Fibroblast of pulmonary artery (primary cell): ENCODE results near the gene DNER.

Experiments used
- DNase-seq: peaks from one replicate; pipeline ENCODE4 v3.0.0-alpha.2; 2010; ENCODE audit warnings: low read depth
- H3K4me3 ChIP-seq: replicated peaks from 2 replicates; pipeline ENCODE4 v1.5.1; 2011; ENCODE audit warnings: low read depth, mild to moderate bottlenecking, control low read depth, low read length, moderate library complexity
- TF ChIP-seq, protein P1 (sequence below): IDR thresholded peaks from 2 replicates; pipeline ENCODE4 v1.5.1; 2011; ENCODE audit warnings: mild to moderate bottlenecking, control low read depth, low read length, inconsistent platforms; ENCODE audit errors: missing control alignments

DNER gene

DNA sequence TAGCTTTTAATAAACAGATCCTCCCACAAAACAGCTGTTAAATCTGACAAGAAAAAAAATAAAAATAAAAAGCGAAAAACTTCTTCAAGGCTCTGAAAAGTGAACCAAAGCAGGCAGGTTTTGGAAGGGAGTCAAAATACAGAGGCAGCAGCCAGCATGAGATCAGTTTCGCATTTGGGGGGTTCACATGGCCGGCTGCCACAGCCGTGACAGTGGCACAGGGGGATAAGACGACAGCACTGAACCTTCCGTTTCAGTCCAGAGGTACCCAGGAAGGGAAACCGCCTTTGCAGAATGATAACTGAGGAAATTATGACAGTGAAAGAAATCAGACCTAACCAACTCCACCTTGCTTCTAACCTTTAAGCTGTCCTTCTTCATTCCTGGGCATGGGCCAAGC, 246.6 kb downstream of the DNER start:
- DNase-seq, result no peak
- TF ChIP-seq, protein P1, sequence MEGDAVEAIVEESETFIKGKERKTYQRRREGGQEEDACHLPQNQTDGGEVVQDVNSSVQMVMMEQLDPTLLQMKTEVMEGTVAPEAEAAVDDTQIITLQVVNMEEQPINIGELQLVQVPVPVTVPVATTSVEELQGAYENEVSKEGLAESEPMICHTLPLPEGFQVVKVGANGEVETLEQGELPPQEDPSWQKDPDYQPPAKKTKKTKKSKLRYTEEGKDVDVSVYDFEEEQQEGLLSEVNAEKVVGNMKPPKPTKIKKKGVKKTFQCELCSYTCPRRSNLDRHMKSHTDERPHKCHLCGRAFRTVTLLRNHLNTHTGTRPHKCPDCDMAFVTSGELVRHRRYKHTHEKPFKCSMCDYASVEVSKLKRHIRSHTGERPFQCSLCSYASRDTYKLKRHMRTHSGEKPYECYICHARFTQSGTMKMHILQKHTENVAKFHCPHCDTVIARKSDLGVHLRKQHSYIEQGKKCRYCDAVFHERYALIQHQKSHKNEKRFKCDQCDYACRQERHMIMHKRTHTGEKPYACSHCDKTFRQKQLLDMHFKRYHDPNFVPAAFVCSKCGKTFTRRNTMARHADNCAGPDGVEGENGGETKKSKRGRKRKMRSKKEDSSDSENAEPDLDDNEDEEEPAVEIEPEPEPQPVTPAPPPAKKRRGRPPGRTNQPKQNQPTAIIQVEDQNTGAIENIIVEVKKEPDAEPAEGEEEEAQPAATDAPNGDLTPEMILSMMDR, result no peak
- no peak overlapping the region for H3K4me3 ChIP-seq

DNA sequence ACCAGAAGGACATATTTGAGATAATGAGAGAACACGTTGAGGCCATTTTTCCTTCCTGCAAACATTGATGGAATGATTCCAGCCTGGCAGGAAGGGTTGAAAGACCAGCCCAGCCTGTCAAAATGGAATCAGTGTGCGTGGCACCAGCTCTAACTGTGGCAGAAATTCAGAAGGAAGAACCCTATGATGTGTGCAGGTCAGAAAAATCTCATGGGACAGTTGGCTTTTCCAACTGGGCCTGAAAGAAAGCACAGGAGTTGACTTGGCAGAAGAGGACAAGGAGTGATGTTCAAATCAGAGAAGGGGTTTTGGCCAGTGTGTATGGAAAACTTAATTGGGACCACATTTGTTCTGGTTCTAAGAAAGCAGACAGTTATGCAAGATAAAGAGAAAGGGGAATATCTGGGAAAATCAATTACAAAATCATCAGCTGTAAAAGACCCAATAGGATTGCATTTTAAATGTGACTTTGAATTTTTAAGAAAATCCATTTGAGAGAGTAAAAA, 250.5 kb downstream of the DNER start:
- no peak overlapping the region for H3K4me3 ChIP-seq
- no peak for DNase-seq
- TF ChIP-seq, protein P1, result no peak

DNA sequence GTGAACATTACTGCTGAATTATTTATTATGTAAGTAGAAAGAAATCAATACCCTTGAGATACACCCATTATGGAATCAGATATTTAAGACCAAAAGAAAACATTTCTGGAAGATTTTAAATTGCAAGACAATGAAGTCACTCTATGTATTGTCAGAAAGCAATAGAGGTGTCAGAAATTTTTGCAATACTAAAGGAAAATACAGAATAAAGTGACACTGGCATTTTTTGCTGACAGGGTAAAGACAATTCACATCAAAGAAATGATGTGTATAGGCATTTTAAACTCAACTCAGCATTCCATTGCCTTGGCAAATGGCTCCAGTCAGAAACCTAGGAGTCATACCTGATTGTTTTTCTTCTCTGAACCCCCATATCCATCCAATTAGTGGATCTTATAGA, 252.2 kb downstream of the DNER start:
- TF ChIP-seq, protein P1, result no peak
- H3K4me3 ChIP-seq, result no peak overlapping the region
- DNase-seq, result no peak

DNA sequence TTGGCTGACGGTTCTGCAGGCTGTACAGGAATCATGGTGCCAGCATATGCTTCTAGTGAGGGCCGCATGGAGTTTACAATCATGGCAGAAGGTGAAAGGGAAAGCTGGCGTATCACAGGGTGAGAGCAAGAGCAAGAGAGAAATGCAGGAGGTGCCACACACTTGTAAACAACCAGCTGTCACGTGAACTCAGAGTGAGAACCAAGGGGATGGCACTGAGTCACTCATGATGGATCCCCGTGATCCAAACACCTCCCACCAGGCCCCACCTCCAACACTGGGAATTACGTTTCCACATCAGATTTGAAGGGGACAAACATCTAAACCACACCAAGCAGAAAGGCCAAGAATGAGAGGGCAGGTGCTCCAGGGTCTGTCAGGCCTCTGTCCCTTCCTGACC, 258.3 kb downstream of the DNER start:
- DNase-seq, result no peak
- H3K4me3 ChIP-seq, result no peak overlapping the region
- TF ChIP-seq, protein P1, result no peak

DNA sequence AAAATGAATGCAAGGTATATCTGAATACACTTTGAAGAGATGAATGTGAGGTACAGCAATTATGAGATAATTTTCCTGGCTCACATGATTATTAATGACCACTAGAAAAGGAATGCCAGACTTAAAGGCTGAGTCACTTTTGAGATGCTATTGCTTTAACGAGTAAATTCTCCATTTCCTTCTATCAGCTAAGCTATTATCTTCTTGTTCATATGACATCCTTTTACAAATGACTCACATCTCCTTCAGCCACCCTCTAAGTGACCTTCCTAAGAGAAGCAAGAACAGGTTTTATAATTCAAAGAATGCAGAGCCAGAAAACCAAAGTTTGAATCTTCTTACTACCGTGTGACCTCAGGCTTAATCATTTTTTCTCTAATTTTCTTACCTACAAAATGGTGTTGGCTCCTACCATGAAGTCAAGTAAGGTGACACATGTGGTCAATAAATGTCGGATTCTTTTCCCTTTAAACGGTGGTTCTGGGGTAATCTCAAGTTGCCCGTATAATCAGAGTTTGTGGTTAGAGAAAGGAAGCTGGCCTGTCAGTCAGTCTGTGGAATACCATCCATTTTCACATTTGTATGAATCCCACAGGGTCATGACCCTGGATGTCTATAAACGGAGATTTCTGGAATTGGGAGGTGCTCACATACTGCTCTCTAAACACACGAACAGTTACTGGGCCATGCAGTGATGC, 259.3 kb downstream of the DNER start:
- TF ChIP-seq, protein P1, result no peak
- no peak overlapping the region for H3K4me3 ChIP-seq
- DNase-seq, result peak; percentile 88

DNA sequence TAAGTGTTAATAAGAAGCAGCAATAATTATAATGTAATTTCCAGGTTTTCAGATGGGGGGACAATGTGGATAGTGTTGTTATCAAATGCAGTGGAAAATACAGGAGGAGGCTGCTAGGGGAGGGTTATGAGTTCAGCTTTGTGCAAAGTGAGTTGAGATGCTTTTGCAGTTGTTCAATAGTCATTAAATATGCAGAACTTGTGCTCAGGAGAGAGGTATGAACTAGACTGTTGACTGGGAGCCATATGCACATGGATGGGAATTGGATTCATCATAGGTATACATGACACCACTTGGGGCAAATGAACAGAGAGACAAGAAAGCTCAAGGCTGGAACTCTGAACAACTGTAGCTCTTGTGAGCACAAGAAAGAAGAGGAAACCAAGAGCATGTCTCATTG, 261.1 kb downstream of the DNER start:
- TF ChIP-seq, protein P1, result no peak
- no peak for DNase-seq
- no peak overlapping the region for H3K4me3 ChIP-seq

DNA sequence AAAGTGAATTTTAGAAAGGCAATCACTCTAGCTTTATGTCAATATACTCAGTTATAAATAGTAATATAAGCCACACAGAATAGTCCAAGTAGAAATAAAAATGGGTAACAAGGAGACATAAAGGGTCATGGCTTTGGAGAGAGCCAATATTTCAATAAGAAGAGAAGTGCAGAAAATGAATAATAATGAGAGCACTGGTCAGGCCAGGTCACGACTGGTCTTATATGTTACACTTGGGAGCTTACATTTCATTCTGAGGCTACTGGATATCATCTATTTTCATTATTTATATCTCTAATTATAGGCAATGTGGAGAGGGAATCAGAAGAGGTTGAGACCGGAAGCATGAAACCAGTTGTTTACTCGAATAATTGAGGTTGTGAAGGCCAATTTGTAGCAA, 262.5 kb downstream of the DNER start:
- TF ChIP-seq, protein P1, result no peak
- DNase-seq, result no peak

More for the DNA sequence above, 262.5 kb downstream of the DNER start:
- no peak overlapping the region for H3K4me3 ChIP-seq
